ENCODE data around the gene MLLT10. TPM values are rescaled to one million over a fixed set of nuclear protein-coding genes. Genes with fewer than 3 reads are reported as not detected.

Gene MLLT10
- total RNA-seq, 1 experiment from 2014 or later = 45.2 TPM

- no TSS peak for BruUV-seq (replicated peaks)
- H3K9me2 ChIP-seq (ENCODE audit: insufficient read depth) = no peaks in the 10 kb centered on the region
- no peaks in the 10 kb centered on the region for H3K79me2 ChIP-seq (ENCODE audit: insufficient read depth, low read length)
- H3K9me3 ChIP-seq (ENCODE audit: control insufficient read depth in 1 of 2, insufficient read depth in 1 of 2, low read depth in 1 of 2, low read length in 2 of 2) = no peaks in the 10 kb centered on the region
- peaks cover 11 to 29% of the 10 kb centered on the region in 2 experiments; a peak in 2 of 4 replicates for H3K36me3 ChIP-seq (ENCODE audit: control insufficient read depth in 1 of 2, insufficient read depth in 2 of 2, low read length in 2 of 2)
- intact Hi-C loops (cut with micrococcal nuclease) = no loop called here
- H3K4me3 ChIP-seq (replicated peaks in 1 of 2; ENCODE audit: low read depth in 1 of 2, low read length in 2 of 2) = no peak overlapping the region
- H2AFZ ChIP-seq (ENCODE audit: low read depth, low read length, poor library complexity, severe bottlenecking) = no peak overlapping the region
- CTCF ChIA-PET = no interaction called here
- no peak overlapping the region for H3K4me2 ChIP-seq (ENCODE audit: low read length)
- POLR2A ChIA-PET = no interaction called here
- RAD21 ChIA-PET (ENCODE audit: low non-redundant PET in 1 of 2, low total read pairs in 2 of 2, uncharacterized antibody in 2 of 2, unreplicated experiment in 2 of 2) = no interaction called here
- H3K27me3 ChIP-seq (ENCODE audit: insufficient read depth, low read length) = no peaks in the 10 kb centered on the region
- no peak overlapping the region for H3K9ac ChIP-seq (ENCODE audit: low read length)
- no peak for TF ChIP-seq POLR2AphosphoS5 (IDR thresholded peaks at IDR 0.05; ENCODE audit: low read depth, low read length)
- TF ChIP-seq EGR1 (IDR thresholded peaks at IDR 0.05; ENCODE audit: low read depth) = no peak
- no peak for TF ChIP-seq ZFX (IDR thresholded peaks at IDR 0.05)
- no peak for TF ChIP-seq ELF1 (IDR thresholded peaks at IDR 0.05; ENCODE audit: borderline replicate concordance, low read depth)
- TF ChIP-seq RAD21 (IDR thresholded peaks at IDR 0.05; ENCODE audit: low read depth) = no peak
- no peak for TF ChIP-seq EZH2phosphoT487 (IDR thresholded peaks at IDR 0.05; ENCODE audit: borderline replicate concordance)
- TF ChIP-seq ATF3 (IDR thresholded peaks at IDR 0.05) = no peak
- no peak for TF ChIP-seq CBX3 (IDR thresholded peaks at IDR 0.05; ENCODE audit: low read depth)
- TF ChIP-seq ZBTB33 (IDR thresholded peaks at IDR 0.05; ENCODE audit: extremely low read depth, insufficient replicate concordance, low read length) = no peak
- TF ChIP-seq MAX (IDR thresholded peaks at IDR 0.05) = no peak
- TF ChIP-seq JUND (IDR thresholded peaks at IDR 0.05) = no peak
- no peak overlapping the region for H3K27ac ChIP-seq (ENCODE audit: low read depth, low read length)
- DNase-seq (ENCODE audit: low read depth, low spot score) (no peak), ATAC-seq (peak; percentile 9; the same call in 1 of the 2 replicates)
- peaks cover 2 to 6% of the 10 kb centered on the region in 2 experiments; a peak in 2 of 4 replicates for H3K4me1 ChIP-seq (ENCODE audit: control insufficient read depth in 1 of 2, insufficient read depth in 2 of 2, low read length in 2 of 2)
- no peaks in the 10 kb centered on the region for H4K20me1 ChIP-seq (ENCODE audit: insufficient read depth)
Observed at GRCh38 chr10:21744223-21744622, 210.2 kb downstream of the MLLT10 start.
